NCI-H460 (cell line): ENCODE results near the gene PFKL. TPM values are rescaled to one million over a fixed set of nuclear protein-coding genes. Genes with fewer than 3 reads are reported as not detected.

Experiments used
- DNase-seq: peaks from one replicate; pipeline ENCODE4 v3.0.0-alpha.2; 2016; ENCODE audit warnings: low read depth; ENCODE audit errors: extremely low read depth
- total RNA-seq: library from RNA; depleted of rRNA; stranded (reverse); fragments of >200 nt; shearing (Covaris generic); gene quantifications from 2 replicates; pipeline ENCODE4 v1.2.3, GENCODE V29; 2014; rRNA removed

PFKL gene
- total RNA-seq, 1 experiment from 2014 or later, result 71.0 TPM

GRCh38 chr21:44374601-44375280 lies 74.9 kb downstream of the PFKL start:
- no peak for DNase-seq

GRCh38 chr21:44375281-44375651 lies 75.4 kb downstream of the PFKL start:
- DNase-seq, result no peak

GRCh38 chr21:44375761-44376241 lies 75.9 kb downstream of the PFKL start:
- no peak for DNase-seq

GRCh38 chr21:44376606-44377005 lies 76.8 kb downstream of the PFKL start:
- DNase-seq, result no peak

Other genes starting within 250 kb of the PFKL start
- gene PWP2, start 192.7 kb upstream of the PFKL start, total RNA-seq, result 2.2 and 2.5 TPM in 2 replicates
- 2.8 and 3.5 TPM in 2 replicates for gene GATD3, start 166.4 kb upstream of the PFKL start, total RNA-seq
- 0.40 and 0.47 TPM in 2 replicates for gene ICOSLG, start 59.1 kb upstream of the PFKL start, total RNA-seq
- not detected in 2 replicates for gene DNMT3L, start 38.2 kb upstream of the PFKL start, total RNA-seq
- not detected in 2 replicates for gene AIRE, start 14.2 kb upstream of the PFKL start, total RNA-seq
- gene CFAP410, start 39.3 kb downstream of the PFKL start, total RNA-seq, result 5.0 and 5.4 TPM in 2 replicates
- gene TRPM2, start 53.6 kb downstream of the PFKL start, total RNA-seq, result 5.7 and 6.8 TPM in 2 replicates
- gene LRRC3, start 155.5 kb downstream of the PFKL start, total RNA-seq, result 0.47 and 0.92 TPM in 2 replicates
- not detected in 2 replicates for gene KRTAP10-1, start 240.1 kb downstream of the PFKL start, total RNA-seq